B cell (primary cell): ENCODE measurements around the gene PCSK1.

ENCODE experiments used
- CTCF ChIP-seq: fragments of 200-600 bp; IDR thresholded peaks from one replicate; pipeline ENCODE4 v1.8.0; 2022; ENCODE audit warnings: antibody characterized with exemption, mild to moderate bottlenecking
- EZH2 ChIP-seq: IDR thresholded peaks from 2 replicates; pipeline ENCODE4 v1.6.1; 2012; ENCODE audit warnings: borderline replicate concordance, low read depth, mild to moderate bottlenecking, moderate library complexity, low read length; ENCODE audit not compliant: insufficient read depth, poor library complexity, severe bottlenecking

GRCh38 chr5:96350678-96351077, 82.4 kb downstream of the PCSK1 start:
- no peak for TF ChIP-seq CTCF
- TF ChIP-seq EZH2: no peak
